Stimulated activated CD4-positive, alpha-beta T cell treated with anti-CD3 and anti-CD28 coated beads, Interleukin-4, amount 100 ng/mL, for 48 hours (primary cell): ENCODE results near the gene MAP1LC3A.

Experiments used
- DNase-seq, 2 donors: peaks; one replicate each; pipeline ENCODE4 v3.0.0-alpha.2; 2020; ENCODE audit warnings: low read depth in 2 of 2

MAP1LC3A gene

GRCh38 chr20:34549291-34549928 lies 9.1 kb upstream of the MAP1LC3A start:
- DNase-seq, result no peak

GRCh38 chr20:34549929-34550305 lies 8.6 kb upstream of the MAP1LC3A start:
- no peak for DNase-seq

DNA sequence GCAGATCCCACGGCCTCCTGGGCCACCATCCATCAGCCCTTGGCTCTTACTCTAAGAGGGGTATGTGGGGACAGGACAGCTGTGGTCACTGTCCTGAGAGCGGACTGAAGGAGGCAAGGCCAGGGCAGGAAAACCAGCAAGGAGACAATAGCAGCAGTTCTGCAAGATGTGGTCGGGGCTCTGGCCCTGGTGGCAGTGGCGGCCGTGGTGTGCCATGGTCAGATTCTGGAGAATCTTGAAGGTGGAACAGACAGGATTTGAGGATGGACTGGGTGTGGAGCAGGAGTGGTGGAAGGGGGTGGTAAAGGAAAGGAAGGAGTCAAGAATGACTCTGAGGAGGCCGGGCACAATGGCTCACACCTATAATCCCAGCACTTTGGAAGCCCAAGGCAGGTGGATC lies 5.9 kb upstream of the MAP1LC3A start:
- DNase-seq, result no peak

DNA sequence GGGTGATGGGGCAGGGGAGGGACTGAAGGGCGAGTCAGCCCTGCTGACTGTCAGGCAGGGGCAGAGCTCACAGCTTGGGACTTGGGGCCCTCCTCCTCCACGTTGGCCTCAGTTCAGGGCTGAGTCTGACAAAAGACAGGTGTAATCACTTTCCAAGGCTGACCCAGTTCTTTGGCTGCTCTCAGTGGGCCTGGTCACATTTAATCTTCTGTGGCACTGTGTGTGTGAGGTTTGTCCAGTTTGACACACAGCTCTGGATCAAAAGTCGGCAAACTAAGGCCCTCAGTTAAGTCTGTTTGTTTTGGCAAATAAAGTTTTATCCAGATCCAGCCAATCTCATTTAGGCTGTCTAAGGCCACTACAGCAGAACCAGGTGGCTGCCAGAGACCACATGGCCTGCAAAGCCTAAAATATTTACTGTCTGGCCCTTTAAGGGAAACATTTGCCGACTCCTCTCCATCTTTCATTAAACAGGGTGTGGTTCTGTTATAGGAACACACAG lies 5.1 kb upstream of the MAP1LC3A start:
- no peak for DNase-seq

- no peak for DNase-seq
Measured at GRCh38 chr20:34557936-34558319, 590 bp upstream of the MAP1LC3A start.

- DNase-seq, result no peak
Measured at GRCh38 chr20:34559311-34560140, 1.0 kb downstream of the MAP1LC3A start.

GRCh38 chr20:34560141-34560523 lies 1.6 kb downstream of the MAP1LC3A start:
- DNase-seq, result no peak

DNA sequence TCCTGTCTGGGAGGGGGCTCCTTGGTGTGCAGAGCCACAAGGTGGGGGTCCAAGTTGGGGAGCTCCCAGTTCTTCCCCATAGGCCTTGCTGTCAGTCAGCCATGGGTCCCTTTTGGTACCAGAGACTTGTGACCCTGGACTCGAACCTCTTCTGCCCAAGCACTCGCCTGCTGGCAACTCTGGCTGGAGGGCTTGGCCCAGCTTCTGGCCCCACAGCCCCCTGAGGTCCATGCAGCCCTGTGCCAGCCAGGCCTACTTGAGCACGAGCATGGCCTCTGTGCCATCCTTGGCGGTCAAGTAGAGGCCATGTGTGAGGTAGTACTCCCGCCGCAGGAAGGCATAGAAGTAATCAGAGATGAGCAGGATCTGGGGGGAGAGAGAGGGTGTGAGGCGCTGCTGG lies 2.1 kb downstream of the MAP1LC3A start:
- no peak for DNase-seq

GRCh38 chr20:34561661-34562060 lies 3.1 kb downstream of the MAP1LC3A start:
- DNase-seq, result no peak

GRCh38 chr20:34562641-34563040 lies 4.1 kb downstream of the MAP1LC3A start:
- no peak for DNase-seq

DNA sequence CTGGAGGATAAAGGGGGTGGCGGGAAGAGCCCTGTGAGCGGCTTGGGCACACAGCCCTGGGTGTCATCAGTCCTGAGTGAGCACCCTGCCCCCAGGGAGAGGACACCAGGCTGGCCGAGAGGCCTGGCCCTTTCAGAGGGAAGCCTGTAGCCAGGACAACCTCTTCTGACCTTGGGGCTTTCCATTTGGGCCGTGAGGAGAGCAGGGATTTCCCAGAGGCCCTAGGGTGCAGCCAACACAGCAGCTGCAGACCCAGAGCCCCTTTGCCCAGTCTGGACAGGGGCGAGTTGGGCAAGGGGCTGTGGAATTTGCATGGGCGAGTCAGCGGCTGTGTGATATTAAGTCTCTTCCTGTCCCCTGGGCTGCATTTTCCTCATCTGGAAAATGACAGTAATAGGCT lies 6.3 kb downstream of the MAP1LC3A start:
- no peak for DNase-seq

GRCh38 chr20:34566978-34567891 lies 8.7 kb downstream of the MAP1LC3A start:
- no peak for DNase-seq

DNA sequence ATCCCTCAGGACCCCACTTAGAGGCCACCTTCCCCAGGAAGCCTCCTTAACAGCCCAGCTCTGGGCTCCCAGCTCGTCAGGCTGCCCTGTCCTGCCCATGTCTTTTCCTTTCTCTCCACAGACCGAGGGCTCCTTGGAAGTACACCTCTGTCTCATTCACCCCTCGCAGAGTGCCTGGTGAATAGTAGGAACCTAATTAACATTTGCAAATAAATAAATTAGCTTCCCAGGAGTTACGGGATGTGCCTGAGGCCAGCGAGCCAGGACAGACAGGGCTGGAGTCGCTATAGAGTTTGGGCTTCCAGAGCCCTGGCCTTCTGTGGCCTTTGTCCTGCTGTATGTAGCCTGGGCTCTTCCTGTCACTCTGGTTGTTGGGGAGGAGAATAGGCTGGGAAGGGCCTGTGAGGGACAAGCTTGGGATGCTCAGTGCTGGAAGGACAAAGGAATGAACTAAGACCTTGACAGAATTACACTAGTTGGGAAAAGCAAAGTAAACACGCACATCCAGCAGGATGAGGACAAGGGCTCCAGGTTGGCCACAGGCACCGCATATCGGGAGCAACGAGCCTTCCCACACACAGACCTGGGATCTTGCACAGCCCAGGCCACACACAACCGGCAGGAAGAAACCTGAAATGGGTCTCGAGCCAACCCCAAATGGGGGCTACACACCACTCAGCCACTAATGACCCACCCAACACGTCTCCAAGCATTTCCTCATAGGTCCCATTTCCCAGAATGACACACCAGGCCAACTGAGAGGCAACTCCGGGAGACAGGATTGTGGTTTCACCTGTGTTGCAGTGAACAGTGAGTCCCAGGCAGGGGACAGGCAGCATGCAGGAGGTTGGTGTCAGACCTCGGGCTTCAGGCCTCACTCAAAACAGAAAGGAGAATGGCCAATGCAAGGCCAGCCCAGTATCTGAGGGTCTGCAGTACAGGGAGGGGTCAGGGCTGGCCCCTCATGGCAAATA lies 9.7 kb downstream of the MAP1LC3A start:
- no peak for DNase-seq

GRCh38 chr20:34569598-34569997 lies 11.1 kb downstream of the MAP1LC3A start:
- no peak for DNase-seq

GRCh38 chr20:34570859-34571306 lies 12.4 kb downstream of the MAP1LC3A start:
- DNase-seq, result no peak

DNA sequence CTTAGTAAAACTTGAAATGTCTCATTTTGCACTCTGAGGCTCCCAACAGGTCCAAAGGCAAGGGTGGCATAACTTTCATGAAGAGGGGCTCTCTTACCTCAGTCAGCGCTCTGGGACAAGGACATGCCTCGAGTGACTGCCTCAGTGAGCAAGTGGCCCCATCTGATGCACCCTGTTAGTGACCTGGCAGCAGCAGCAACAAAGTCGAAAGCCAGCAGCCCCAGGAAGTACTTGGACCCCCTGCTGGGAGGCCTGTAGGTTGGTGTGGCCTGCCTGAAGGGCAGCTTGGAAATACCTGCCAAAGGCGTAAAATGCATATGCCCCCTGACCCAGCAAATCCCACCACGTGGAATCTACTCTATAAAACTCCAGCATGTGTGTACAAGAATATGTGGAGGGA lies 13.2 kb downstream of the MAP1LC3A start:
- DNase-seq, result no peak

- DNase-seq, result no peak
Measured at GRCh38 chr20:34573541-34574300, 15.2 kb downstream of the MAP1LC3A start.

DNA sequence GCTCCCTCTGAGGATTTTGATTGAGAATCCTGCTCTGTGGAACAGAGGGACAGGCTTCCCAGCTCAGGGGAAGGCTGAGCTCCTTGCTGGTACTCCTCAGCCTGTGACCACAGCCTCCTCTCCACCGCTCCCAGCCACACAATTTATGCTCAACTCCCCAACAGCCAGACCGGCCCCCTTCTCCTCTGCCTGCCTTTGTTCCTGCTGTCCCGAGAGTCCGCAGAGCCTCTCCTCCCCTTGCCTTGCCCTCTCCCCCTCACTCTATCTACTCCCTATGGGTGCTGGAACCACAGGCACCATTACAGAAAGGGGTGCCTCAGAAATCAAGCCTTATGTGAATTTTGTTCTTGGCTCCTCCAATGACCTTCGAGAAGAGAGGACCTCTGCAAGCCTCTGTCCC lies 15.9 kb downstream of the MAP1LC3A start:
- DNase-seq, result no peak

- DNase-seq, result no peak
Measured at GRCh38 chr20:34574861-34575260, 16.3 kb downstream of the MAP1LC3A start.

DNA sequence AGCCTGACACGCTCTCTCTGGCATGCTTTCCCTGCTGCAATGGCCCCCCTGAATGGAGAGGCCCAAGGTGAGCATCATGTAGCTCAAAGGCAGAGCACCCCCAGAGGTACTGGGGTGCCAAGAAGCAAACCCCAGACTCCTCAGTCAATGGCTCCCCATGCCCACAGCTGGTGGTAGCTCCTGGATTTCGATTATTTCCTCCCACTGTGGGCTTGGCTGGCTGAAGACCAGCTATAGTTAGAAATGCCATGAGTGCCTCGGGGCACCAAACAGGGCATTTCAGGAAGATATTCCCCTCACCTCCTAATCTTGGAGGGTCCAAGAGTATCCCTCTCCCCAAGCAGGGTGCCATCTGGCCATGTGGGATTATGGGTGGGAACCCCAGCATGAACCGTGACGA lies 16.8 kb downstream of the MAP1LC3A start:
- no peak for DNase-seq
